Testis (tissue), 2 donors: Measurements from ENCODE around the gene MGAT5.

ENCODE experiments used
- POLR2A ChIP-seq: fragments of 450-650 bp; IDR thresholded peaks from one replicate; pipeline ENCODE4 v1.6.1; 2017; ENCODE audit warnings: antibody characterized with exemption, mild to moderate bottlenecking, moderate library complexity
- TF ChIP-seq, protein P1 (sequence below), 3 experiments: fragments of 450-650 bp in 2 of 3; fragments of 200-600 bp in 1 of 3; sonication (generic) in 1 of 3; IDR thresholded peaks; one replicate each; pipeline ENCODE4 v1.5.1; 2016 to 2019; ENCODE audit warnings: antibody characterized with exemption in 3 of 3, mild to moderate bottlenecking in 2 of 3, moderate library complexity in 1 of 3

DNA sequence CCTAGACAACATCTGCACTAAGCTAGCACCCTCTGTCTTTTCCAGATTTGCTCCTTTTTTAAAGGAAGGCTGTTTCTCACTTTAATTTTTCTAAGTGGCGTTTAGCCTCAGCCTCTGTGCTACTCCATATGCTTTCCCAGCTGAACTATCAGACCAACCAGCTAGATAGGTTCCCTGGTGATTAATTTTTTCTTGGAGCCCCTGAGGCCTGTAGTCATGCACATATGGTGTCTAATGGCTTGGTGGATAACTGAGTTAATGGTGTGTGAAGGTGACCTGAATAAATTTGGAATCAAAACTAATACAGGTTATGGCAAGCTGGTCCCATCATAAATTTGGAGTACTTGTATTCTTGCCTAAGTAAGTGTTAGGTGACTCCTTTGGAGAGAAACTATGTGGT lies 135.5 kb downstream of the MGAT5 start:
- TF ChIP-seq POLR2A: no peak
- TF ChIP-seq, protein P1, sequence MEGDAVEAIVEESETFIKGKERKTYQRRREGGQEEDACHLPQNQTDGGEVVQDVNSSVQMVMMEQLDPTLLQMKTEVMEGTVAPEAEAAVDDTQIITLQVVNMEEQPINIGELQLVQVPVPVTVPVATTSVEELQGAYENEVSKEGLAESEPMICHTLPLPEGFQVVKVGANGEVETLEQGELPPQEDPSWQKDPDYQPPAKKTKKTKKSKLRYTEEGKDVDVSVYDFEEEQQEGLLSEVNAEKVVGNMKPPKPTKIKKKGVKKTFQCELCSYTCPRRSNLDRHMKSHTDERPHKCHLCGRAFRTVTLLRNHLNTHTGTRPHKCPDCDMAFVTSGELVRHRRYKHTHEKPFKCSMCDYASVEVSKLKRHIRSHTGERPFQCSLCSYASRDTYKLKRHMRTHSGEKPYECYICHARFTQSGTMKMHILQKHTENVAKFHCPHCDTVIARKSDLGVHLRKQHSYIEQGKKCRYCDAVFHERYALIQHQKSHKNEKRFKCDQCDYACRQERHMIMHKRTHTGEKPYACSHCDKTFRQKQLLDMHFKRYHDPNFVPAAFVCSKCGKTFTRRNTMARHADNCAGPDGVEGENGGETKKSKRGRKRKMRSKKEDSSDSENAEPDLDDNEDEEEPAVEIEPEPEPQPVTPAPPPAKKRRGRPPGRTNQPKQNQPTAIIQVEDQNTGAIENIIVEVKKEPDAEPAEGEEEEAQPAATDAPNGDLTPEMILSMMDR (IDR thresholded peaks at IDR 0.05): no peak
